ENCODE data around the gene ZBTB17. TPM values are rescaled to one million over a fixed set of nuclear protein-coding genes. Genes with fewer than 3 reads are reported as not detected.
A peak's percentile ranks its signal among the peaks of the same experiment; 100 is the strongest.

The ZBTB17 gene
- total and polyA plus RNA-seq, 2 of the 8 experiments (the other 6 are each of a cell fraction or from before 2014, with no cell fraction given) = 24.7 to 36.2 TPM

DNA sequence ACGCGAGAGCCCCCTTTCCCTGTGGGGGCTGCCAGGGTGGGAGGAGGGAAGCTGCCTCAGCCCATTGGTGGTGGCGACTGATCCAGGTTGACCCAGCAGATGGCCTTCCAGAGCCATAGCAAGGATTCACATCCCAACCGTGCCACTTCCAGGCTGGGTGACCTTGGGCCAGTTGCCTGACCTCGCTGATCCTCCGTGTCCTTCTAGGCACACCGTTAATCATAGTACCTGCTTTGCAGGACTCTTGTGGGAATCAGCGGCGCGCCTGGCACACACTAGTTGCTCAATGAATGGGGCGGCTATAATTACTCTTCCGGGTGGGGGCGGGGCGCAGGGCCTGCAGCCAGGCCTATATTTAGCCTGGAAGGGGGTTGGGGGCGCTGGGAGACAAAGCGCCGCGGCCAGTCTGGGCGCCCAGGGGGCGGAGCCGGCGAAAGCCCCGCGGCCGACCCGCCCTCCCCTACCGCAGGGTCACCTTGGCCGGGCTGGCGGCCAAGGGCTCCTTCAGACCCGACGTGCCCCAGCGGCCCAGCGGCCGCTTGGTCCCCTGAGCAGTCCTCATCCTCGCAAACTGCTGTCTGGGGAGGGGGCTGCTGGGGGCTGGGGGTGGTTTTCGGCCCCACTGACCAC lies 36.8 kb upstream of the ZBTB17 start (continued):
- peak; percentile 98; the same call in 1 of the 2 replicates for TF ChIP-seq KDM1A (IDR thresholded peaks at IDR 0.05; ENCODE audit: borderline replicate concordance, low read length)
- peak; percentile 51 for TF ChIP-seq CEBPB (IDR thresholded peaks at IDR 0.05; ENCODE audit: low read depth, low read length)
- TF ChIP-seq RAD21 (IDR thresholded peaks at IDR 0.05 in 1 of 2, conservative IDR thresholded peaks at IDR 0.05 in 1 of 2; ENCODE audit: low read depth in 2 of 2, low read length in 2 of 2) = peak; percentile 42 to 56
- TF ChIP-seq CHD1 (IDR thresholded peaks at IDR 0.05; ENCODE audit: low read depth, low read length) = no peak
- no peak for TF ChIP-seq KDM5A (IDR thresholded peaks at IDR 0.05; ENCODE audit: low read length)
- no peak for TF ChIP-seq EZH2 (IDR thresholded peaks at IDR 0.05; ENCODE audit: low read depth, low read length, severe bottlenecking)
- TF ChIP-seq POLR2A (IDR thresholded peaks at IDR 0.05; ENCODE audit: control extremely low read depth in 1 of 2, low read depth in 2 of 2, low read length in 2 of 2) = no peak; a peak in 1 of 3 replicates
- TF ChIP-seq JUN (IDR thresholded peaks at IDR 0.05; ENCODE audit: low read depth, low read length) = no peak
- peak; percentile 79; the same call in 1 of the 2 replicates for TF ChIP-seq PHF8 (conservative IDR thresholded peaks at IDR 0.05; ENCODE audit: low read depth, low read length)
- no peak for TF ChIP-seq CTBP2 (IDR thresholded peaks at IDR 0.05; ENCODE audit: borderline replicate concordance, insufficient read depth, insufficient read length, low read length)
- TF ChIP-seq HDAC2 (IDR thresholded peaks at IDR 0.05; ENCODE audit: borderline replicate concordance in 1 of 2, low read depth in 2 of 2, low read length in 2 of 2) = peak in 1 of 2 experiments; percentile 71; a peak in 1 of 4 replicates
- TF ChIP-seq CREB1 (IDR thresholded peaks at IDR 0.05) = 0 out of 2 replicates have a peak, but pooled peaks have one; percentile 3
- TF ChIP-seq ASH2L (IDR thresholded peaks at IDR 0.05; ENCODE audit: low read length) = peak; percentile 89
- TF ChIP-seq SRF (IDR thresholded peaks at IDR 0.05; ENCODE audit: low read depth, low read length) = peak; percentile 50; the same call in 1 of the 2 replicates
- no peak for TF ChIP-seq CBX5 (IDR thresholded peaks at IDR 0.05; ENCODE audit: low read depth, low read length)
- TF ChIP-seq, protein P1, sequence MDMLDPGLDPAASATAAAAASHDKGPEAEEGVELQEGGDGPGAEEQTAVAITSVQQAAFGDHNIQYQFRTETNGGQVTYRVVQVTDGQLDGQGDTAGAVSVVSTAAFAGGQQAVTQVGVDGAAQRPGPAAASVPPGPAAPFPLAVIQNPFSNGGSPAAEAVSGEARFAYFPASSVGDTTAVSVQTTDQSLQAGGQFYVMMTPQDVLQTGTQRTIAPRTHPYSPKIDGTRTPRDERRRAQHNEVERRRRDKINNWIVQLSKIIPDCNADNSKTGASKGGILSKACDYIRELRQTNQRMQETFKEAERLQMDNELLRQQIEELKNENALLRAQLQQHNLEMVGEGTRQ (IDR thresholded peaks at IDR 0.05; ENCODE audit: low read length) = no peak
- 0 out of 2 replicates have a peak, but pooled peaks have one; percentile 71 for TF ChIP-seq TAF1 (IDR thresholded peaks at IDR 0.05; ENCODE audit: low read depth, low read length)
- no peak for TF ChIP-seq SUZ12 (IDR thresholded peaks at IDR 0.05; ENCODE audit: low read length)
- TF ChIP-seq JUND (IDR thresholded peaks at IDR 0.05; ENCODE audit: low read length) = no peak
- TF ChIP-seq SAP30 (IDR thresholded peaks at IDR 0.05; ENCODE audit: insufficient read depth, insufficient replicate concordance, low read length) = no peak
- TF ChIP-seq, protein P2, sequence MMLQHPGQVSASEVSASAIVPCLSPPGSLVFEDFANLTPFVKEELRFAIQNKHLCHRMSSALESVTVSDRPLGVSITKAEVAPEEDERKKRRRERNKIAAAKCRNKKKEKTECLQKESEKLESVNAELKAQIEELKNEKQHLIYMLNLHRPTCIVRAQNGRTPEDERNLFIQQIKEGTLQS (IDR thresholded peaks at IDR 0.05; ENCODE audit: insufficient read depth, low read depth, low read length) = no peak
- no peak for TF ChIP-seq RNF2 (IDR thresholded peaks at IDR 0.05; ENCODE audit: borderline replicate concordance, low read depth, low read length, missing control alignments, poor library complexity, severe bottlenecking)

Measured in H1 (cell line).